CMK (cell line): ENCODE measurements around the gene CDC42EP3.

Experiments
- DNase-seq: peaks from one replicate; pipeline ENCODE4 v3.0.0-alpha.2; 2010; ENCODE audit warnings: low read depth

The CDC42EP3 gene

GRCh38 chr2:37656512-37657423 is 14.7 kb downstream of the CDC42EP3 start:
- no peak for DNase-seq

- no peak for DNase-seq
Measured at GRCh38 chr2:37654932-37655841, 16.3 kb downstream of the CDC42EP3 start.

- no peak for DNase-seq
Measured at GRCh38 chr2:37654419-37654818, 17.0 kb downstream of the CDC42EP3 start.

- no peak for DNase-seq
Measured at GRCh38 chr2:37653805-37654378, 17.6 kb downstream of the CDC42EP3 start.

GRCh38 chr2:37653093-37653492 is 18.3 kb downstream of the CDC42EP3 start:
- no peak for DNase-seq

GRCh38 chr2:37652199-37652640 is 19.2 kb downstream of the CDC42EP3 start:
- no peak for DNase-seq

- no peak for DNase-seq
Measured at GRCh38 chr2:37650548-37651093, 20.8 kb downstream of the CDC42EP3 start.

GRCh38 chr2:37649518-37649917 is 21.9 kb downstream of the CDC42EP3 start:
- DNase-seq = no peak

GRCh38 chr2:37648331-37649011 is 23.0 kb downstream of the CDC42EP3 start:
- DNase-seq = no peak

- no peak for DNase-seq
Measured at GRCh38 chr2:37647971-37648330, 23.5 kb downstream of the CDC42EP3 start.

- DNase-seq = no peak
Measured at GRCh38 chr2:37645836-37646235, 25.6 kb downstream of the CDC42EP3 start.

- DNase-seq = no peak
Measured at GRCh38 chr2:37645362-37645761, 26.1 kb downstream of the CDC42EP3 start.

GRCh38 chr2:37644191-37644590 is 27.3 kb downstream of the CDC42EP3 start:
- no peak for DNase-seq

GRCh38 chr2:37643730-37644078 is 27.7 kb downstream of the CDC42EP3 start:
- no peak for DNase-seq

- DNase-seq = no peak
Measured at GRCh38 chr2:37642907-37643729, 28.3 kb downstream of the CDC42EP3 start.

- DNase-seq = no peak
Measured at GRCh38 chr2:37641582-37642171, 29.8 kb downstream of the CDC42EP3 start.

GRCh38 chr2:37639631-37640030 is 31.8 kb downstream of the CDC42EP3 start:
- DNase-seq = no peak

GRCh38 chr2:37638973-37639372 is 32.5 kb downstream of the CDC42EP3 start:
- DNase-seq = no peak

- DNase-seq = no peak
Measured at GRCh38 chr2:37637985-37638384, 33.5 kb downstream of the CDC42EP3 start.

GRCh38 chr2:37637190-37637860 is 34.1 kb downstream of the CDC42EP3 start:
- no peak for DNase-seq
